Heart right ventricle (tissue), 16 donors: ENCODE results near the gene WDR55. TPM values are rescaled to one million over a fixed set of nuclear protein-coding genes. Genes with fewer than 3 reads are reported as not detected.

Experiments
- ATAC-seq, 8 donors: fragments of 200-7000 bp; cut with Tn5 transposase; one replicate each; pipeline ENCODE4 v1.9.1; 2020; ENCODE audit warnings: mild to moderate bottlenecking in 8 of 8, moderate library complexity in 8 of 8, moderate number of reproducible peaks in 1 of 8
- DNase-seq, 2 donors: peaks; one replicate each; pipeline ENCODE4 v3.0.0-alpha.2; 2020
- H3K27ac ChIP-seq, 10 donors: fragments of 200-600 bp; sonication (generic) in 2 of 10; one replicate each; pipeline versions ENCODE4 v1.5.0 to v1.8.0; 2020 to 2022; ENCODE audit warnings: mild to moderate bottlenecking in 3 of 10
- H3K27me3 ChIP-seq, 7 donors: fragments of 200-600 bp; one replicate each; pipeline ENCODE4 v1.8.0; 2021 to 2022; ENCODE audit warnings: mild to moderate bottlenecking in 2 of 7
- H3K36me3 ChIP-seq, 9 donors: fragments of 200-600 bp; sonication (generic) in 1 of 9; one replicate each; pipeline versions ENCODE4 v1.5.0 to v1.8.0; 2020 to 2022; ENCODE audit warnings: mild to moderate bottlenecking in 2 of 9
- H3K4me1 ChIP-seq, 9 donors: fragments of 200-600 bp; sonication (generic) in 1 of 9; one replicate each; pipeline versions ENCODE4 v1.5.0 to v1.8.0; 2020 to 2022; ENCODE audit warnings: mild to moderate bottlenecking in 4 of 9
- H3K4me3 ChIP-seq, 10 donors: fragments of 200-600 bp; sonication (generic) in 2 of 10; one replicate each; pipeline versions ENCODE4 v1.5.0 to v1.8.0; 2020 to 2022; ENCODE audit warnings: mild to moderate bottlenecking in 7 of 10, moderate library complexity in 2 of 10
- H3K9me3 ChIP-seq, 11 donors: fragments of 200-600 bp in 10 of 11; sonication (generic) in 2 of 11; one replicate each; pipeline versions ENCODE4 v1.5.0 to v1.8.0; 2013 to 2022; ENCODE audit warnings: mild to moderate bottlenecking in 2 of 11, control low read depth in 1 of 11, moderate library complexity in 1 of 11
- WGBS, 2 donors: extraction: QIAGEN DNeasy Blood & Tissue Kit; methylation state at CpG; one replicate each; pipeline ENCODE4 v1.1.7; 2013; ENCODE audit warnings: inconsistent platforms in 1 of 2; 5-methylcytosine and 5-hydroxymethylcytosine counted together
- intact Hi-C, 10 donors: fragments of 100-400 bp; cut with DNase I; formaldehyde crosslinking; loops; one replicate each; pipeline versions ENCODE4 v1.11.1 to v1.14.2; 2022
- polyA plus RNA-seq, 2 donors: library from polyadenylated mRNA; stranded (reverse); fragments of 200-250 nt; gene quantifications; one replicate each; pipeline ENCODE4 v1.2.3, GENCODE V29; 2013
- total RNA-seq, 10 donors: library from RNA; stranded (reverse); fragmentation: NEBNext Ultra II Directional in 3 of 10; extraction: Animal tissue kit (Norgen Biotek cat#: 25700) in 3 of 10; gene quantifications; one replicate each; pipeline versions ENCODE4 v1.2.1 to v1.2.4, GENCODE V29; 2021 to 2023
- TF ChIP-seq, protein P1 (sequence below), 9 donors: fragments of 200-600 bp; sonication (generic) in 2 of 9; IDR thresholded peaks; one replicate each; pipeline versions ENCODE4 v1.5.0 to v1.8.0; 2021 to 2022; ENCODE audit warnings: antibody characterized with exemption in 9 of 9, mild to moderate bottlenecking in 5 of 9, moderate library complexity in 1 of 9
- donor health status: Arrhythmogenic right ventricular cardiomyopathy.
- donor health status: ischemic (EF 13 %, LVEDD 7.1; RV severe dilation, severe dysfunction).
- donor health status: healthy with polysubstance abuse.
- donor health status: DM: no; HTN: yes; CAD: no.
- donor health status: DM: no; HTN: no; CAD: no.
- donor health status: ischemic (EF 25% LVEDD 6.9; RV normal size, moderate dysfunction).
- donor health status: ischemic (EF 25% LVEDD 5.7; RV mildly dilated, moderate dysfunction).
- donor health status: healthy.
- donor health status: DM: yes; HTN: yes; CAD: no.
- donor health status: Ischemic cardiomyopathy.
- donor health status: ischemic (EF 35%, LVEDD 5.7; RV mildly dilated, moderate dysfunction).
- donor health status: nonischemic (EF 11% LVEDD 7.7; RV severe dilation, severe dysfunction).
- donor health status: DM: yes; HTN: yes; CAD: no.
- donor health status: PGD.
- donor health status: ischemic (EF 29% LVEDD 5.4; RV normal size, mild dysfunction).
- donor health status: nonischemic (EF 23%, LVEDD 6.1; RV moderate dilation, normal function).

WDR55 gene
- total and polyA plus RNA-seq, 12 donors = 10.5 to 15.7 (median 12.2) TPM

DNA sequence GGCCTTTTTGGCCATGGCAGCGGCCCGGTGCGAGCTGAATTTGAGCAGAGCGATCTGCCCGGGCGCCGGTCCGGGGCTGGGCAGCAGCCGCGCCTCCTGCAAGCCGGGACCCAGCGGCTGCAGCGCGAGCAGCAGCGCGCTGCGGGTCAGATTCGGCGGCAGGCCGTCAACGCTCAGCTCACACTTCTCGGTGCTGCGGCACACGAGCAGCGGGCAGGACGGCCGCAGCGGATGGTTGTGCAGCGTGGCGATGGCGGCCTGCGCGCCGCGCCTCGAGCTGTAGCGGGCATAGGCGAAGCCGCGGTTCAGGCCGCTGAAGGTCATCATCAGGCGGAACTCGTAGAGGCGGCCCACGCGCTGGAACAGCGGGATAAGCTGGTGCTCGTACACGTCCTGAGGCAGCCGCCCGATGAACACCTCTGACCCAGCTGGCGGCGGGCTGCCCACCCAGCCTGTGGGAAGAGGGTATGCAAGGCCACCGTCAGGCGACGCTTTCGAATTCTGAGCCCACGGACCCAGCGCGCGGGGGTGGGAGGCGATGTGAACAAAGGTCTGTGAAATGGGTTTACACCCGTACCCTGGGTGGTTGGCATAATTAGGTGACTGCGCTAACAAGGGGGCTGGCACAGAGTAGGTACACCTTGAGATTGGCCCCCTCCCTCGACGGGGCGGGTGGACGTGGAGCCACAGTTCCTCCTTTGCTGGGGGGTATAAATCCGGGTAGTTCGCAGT, 7.9 kb downstream of the WDR55 start:
- Histone ChIP-seq H3K9me3 (no peaks in the 10 kb centered on the region), H3K27ac (no peak overlapping the region), H3K27me3 (no peaks in the 10 kb centered on the region), H3K4me1 (peaks cover 0 to 2% (median 0%) of the 10 kb centered on the region in 9 donors), H3K4me3 (peak overlapping the region in 3 of 10 donors; percentile 15 to 24 (median 20)), H3K36me3 (peaks cover 0 to 98% (median 79%) of the 10 kb centered on the region in 9 donors)
- intact Hi-C loops = no loop called here
- peak; percentile 28 to 41 for DNase-seq
- ATAC-seq = peak in 6 of 8 donors; percentile 12 to 63 (median 44)
- TF ChIP-seq, protein P1, sequence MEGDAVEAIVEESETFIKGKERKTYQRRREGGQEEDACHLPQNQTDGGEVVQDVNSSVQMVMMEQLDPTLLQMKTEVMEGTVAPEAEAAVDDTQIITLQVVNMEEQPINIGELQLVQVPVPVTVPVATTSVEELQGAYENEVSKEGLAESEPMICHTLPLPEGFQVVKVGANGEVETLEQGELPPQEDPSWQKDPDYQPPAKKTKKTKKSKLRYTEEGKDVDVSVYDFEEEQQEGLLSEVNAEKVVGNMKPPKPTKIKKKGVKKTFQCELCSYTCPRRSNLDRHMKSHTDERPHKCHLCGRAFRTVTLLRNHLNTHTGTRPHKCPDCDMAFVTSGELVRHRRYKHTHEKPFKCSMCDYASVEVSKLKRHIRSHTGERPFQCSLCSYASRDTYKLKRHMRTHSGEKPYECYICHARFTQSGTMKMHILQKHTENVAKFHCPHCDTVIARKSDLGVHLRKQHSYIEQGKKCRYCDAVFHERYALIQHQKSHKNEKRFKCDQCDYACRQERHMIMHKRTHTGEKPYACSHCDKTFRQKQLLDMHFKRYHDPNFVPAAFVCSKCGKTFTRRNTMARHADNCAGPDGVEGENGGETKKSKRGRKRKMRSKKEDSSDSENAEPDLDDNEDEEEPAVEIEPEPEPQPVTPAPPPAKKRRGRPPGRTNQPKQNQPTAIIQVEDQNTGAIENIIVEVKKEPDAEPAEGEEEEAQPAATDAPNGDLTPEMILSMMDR (IDR thresholded peaks at IDR 0.05) = no peak
- 51 to 62% methylated on average over 68 to 70 of the region's 70 CpGs for WGBS, 2 donors

DNA sequence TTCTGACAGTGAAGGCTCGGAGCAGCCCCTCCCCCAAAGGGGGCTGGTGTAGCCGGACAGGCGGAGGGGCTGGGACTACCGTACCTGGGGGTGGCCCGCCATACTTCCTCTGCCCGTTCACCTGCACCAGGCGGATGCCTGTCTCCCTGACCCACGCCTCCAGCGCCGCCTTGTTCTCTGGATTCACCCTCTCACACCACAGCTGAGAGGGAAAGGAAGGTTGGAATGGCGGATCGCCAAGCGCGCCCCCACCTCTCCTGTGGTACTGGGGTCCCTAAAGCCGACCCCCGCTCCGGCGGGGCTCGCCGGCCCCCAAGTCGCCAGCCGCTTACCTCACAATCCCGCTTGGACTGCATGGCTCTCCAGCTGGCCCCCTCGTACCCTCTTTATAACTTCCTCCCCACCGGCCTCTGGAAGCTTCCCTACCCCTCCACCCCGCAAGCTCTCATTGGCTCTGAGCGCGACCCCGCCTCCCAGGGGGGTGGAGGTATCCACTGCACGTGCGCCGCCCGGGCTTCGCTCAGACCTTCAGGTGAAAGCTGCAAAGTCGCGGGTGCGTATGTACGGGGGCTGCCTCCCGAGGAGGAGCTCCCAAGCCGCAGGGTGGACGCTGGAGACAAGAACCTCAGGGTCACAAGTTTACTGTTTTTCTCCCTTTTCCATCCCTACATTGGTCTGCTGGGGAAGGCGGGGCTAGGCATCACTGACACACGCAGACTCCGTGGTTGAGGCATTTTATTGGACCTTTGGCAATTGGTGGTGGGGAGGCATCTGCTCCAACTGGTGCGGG, 8.7 kb downstream of the WDR55 start, which contains the start of gene DND1:
Gene DND1, minus strand, starts transcription at position 390 of the 790 bp plus-strand sequence. Its CDS starts 34 bp downstream, at position 356.
- intact Hi-C loops = no loop called here
- Histone ChIP-seq H3K9me3 (no peaks in the 10 kb centered on the region), H3K36me3 (peaks cover 0 to 98% (median 76%) of the 10 kb centered on the region in 9 donors), H3K4me1 (no peaks in the 10 kb centered on the region), H3K27me3 (no peaks in the 10 kb centered on the region), H3K4me3 (peak within 1 kb of the TSS in 3 of 10 donors; percentile 15 to 24 (median 20)), H3K27ac (no peak within 1 kb of the TSS)
- ATAC-seq (peak in 5 of 8 donors; percentile 4 to 32 (median 14)), DNase-seq (peak in 1 of 2 donors; percentile 20)
- TF ChIP-seq, protein P1 (IDR thresholded peaks at IDR 0.05) = no peak
- WGBS, 2 donors = 88% methylated on average over 45 of the region's 45 CpGs

DNA sequence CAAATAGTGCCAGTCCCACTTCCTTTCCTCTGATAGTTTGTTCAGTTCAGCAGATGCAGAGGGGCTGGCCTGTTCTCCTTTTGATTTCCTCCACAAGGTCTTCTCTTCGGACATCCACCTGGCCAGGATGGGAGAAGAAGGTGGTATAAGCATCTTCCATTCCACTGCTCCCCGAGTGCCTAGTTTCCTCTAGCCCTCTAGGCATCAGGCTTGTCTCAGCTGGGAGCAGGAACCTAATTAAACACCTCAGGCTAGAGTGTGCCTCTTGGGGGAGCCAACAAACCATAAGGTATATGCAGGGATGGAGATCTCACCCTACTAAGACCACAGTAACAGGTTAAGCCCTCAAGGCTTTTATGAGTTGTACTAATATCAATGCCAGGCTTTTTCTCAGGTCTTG, 9.5 kb downstream of the WDR55 start:
- DNase-seq (no peak), ATAC-seq (no peak)
- Histone ChIP-seq H3K9me3 (no peaks in the 10 kb centered on the region), H3K4me1 (no peaks in the 10 kb centered on the region), H3K27ac (no peak overlapping the region), H3K36me3 (peaks cover 0 to 98% (median 75%) of the 10 kb centered on the region in 9 donors), H3K27me3 (no peaks in the 10 kb centered on the region), H3K4me3 (no peak overlapping the region)
- intact Hi-C loops = no loop called here
- 86 to 91% methylated on average over 2 of the region's 2 CpGs for WGBS, 2 donors
- TF ChIP-seq, protein P1 (IDR thresholded peaks at IDR 0.05) = no peak

DNA sequence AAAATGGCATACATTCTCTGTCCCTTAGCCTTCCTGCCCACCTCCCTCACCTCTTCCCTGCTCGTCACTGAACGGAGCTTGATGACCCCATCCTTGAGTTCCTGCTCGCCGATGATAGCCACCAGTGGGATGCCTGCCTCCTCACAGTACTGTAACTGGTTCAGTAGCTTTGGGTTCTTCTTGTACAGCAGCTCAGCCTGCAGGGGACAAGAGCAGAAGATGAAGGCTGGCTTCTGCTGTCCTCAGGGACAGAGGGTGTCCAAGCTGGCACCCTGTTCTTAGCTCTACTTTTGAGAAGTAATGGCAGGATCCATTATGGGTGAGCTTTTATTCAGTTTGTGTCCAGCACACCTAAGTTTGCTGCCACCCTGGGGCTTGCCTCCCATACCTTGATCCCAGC, 9.9 kb downstream of the WDR55 start:
- WGBS, 2 donors = 95 to 96% methylated on average over 4 of the region's 4 CpGs
- H3K9me3 ChIP-seq = no peaks in the 10 kb centered on the region
- H3K27ac ChIP-seq = no peak overlapping the region
- H3K27me3 ChIP-seq = no peaks in the 10 kb centered on the region
- ATAC-seq (no peak), DNase-seq (no peak)
- intact Hi-C loops = no loop called here
- peaks cover 0 to 98% (median 73%) of the 10 kb centered on the region in 9 donors for H3K36me3 ChIP-seq
- no peaks in the 10 kb centered on the region for H3K4me1 ChIP-seq
- H3K4me3 ChIP-seq = no peak overlapping the region
- TF ChIP-seq, protein P1 (IDR thresholded peaks at IDR 0.05) = no peak
